ENCODE data around the gene IL9.

Gene IL9

DNA sequence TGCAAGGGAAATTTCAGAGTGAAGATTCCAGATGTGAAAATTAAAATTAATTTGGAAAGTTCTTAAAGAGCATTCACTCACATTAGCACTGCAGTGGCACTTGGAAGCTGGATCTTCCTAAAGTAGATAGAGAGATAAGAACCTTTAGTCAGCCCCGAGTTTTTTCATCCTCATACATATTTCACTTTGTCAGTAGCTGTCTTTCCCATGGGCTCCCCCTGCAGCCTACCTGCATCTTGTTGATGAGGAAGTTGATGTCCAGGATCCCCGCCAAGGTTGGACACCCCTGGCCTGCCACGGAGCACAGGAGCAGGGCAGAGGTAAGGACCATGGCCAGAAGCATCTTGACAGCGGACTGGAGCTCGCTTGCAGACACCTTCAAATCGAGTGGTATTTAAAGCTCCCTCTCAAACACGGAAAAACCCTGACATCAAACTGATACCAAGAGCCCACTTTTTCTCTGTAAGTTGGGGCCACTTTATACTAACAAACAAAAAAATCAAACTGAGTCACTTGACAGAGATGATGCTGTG, at the start of gene IL9:
Gene IL9, minus strand, starts transcription at position 368 of the 533 bp plus-strand sequence. Its CDS starts 25 bp downstream, at position 343.
- no peak for DNase-seq

- DNase-seq: peak; percentile 61
Observed at GRCh38 chr5:135944967-135945560, 49.4 kb upstream of the IL9 start.

GRCh38 chr5:135944564-135944963, 48.9 kb upstream of the IL9 start:
- DNase-seq: no peak

GRCh38 chr5:135942202-135942771, 46.6 kb upstream of the IL9 start:
- no peak for DNase-seq

- no peak for DNase-seq
Observed at GRCh38 chr5:135941711-135942110, 46.1 kb upstream of the IL9 start.

DNA sequence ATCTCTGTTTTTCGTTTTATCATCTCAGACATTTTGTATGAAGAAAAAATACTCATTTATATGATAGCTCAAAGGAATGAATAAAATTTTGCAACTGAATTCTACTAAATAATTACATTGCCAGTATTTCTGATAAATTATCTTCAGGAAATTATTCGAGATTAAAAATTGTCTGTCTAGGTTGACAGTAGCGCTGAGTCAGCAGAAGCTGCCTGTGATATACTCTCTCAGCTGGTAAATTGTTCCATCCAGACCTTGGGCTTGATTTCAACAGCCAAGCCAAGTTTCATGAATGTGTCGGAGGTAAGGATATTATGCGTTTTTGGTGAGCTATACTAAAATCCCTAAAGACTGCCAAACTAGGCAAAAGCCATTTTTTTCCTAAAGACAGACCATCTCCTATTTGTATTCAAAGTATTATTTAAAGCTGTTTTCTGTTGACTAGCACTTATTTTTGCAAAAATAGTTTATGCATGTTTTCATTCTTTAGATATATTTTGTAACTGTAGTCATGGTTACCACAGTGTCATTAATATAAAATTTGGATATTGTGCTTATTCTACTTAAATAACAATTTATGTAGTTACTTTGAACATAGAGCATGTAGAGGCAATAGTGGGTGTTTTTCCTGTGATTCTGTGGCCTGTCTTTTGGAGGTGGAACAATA, 41.7 kb upstream of the IL9 start:
- DNase-seq: no peak

- no peak for DNase-seq
Observed at GRCh38 chr5:135934939-135935338, 39.3 kb upstream of the IL9 start.

DNA sequence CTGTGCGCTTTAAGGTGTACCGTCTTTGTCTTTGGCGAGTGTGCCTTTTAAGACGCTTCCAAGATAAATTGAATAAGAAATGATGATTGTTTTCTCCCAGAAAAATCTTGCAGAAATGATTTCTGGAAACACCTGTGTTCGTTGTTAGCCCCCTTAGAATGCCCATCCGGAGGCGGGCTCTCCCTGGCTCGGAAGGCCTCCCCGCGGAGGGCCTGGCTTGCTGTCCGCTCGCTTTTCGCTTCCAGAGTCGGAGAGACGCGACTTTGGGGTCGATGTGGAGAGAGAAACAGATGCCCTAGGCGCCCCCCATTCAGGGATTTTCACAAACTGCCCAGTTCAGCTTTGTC, 35.3 kb upstream of the IL9 start:
- no peak for DNase-seq

GRCh38 chr5:135930029-135930948, 34.6 kb upstream of the IL9 start:
- DNase-seq: no peak

DNA sequence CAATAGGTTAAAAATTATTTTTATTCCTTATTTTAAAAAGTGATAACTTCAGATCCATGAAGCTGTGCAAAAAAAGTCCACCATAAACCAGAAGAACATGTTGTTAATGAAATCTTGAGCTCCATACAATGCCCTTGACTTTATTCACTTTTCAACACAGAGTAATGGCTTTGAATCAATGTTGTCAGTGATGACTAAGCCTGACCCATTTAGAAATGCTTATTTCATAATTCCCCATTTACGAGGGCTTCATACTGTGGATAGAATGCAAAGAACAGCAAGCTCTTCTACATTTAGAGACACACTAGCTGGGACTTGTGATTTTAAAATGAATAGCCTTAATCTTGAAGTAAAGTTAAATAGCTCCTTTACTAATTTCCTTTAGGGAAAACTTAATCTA, 25.7 kb upstream of the IL9 start:
- DNase-seq: no peak

- DNase-seq: no peak
Observed at GRCh38 chr5:135920199-135920598, 24.6 kb upstream of the IL9 start.

- no peak for DNase-seq
Observed at GRCh38 chr5:135916638-135917263, 21.1 kb upstream of the IL9 start.

DNA sequence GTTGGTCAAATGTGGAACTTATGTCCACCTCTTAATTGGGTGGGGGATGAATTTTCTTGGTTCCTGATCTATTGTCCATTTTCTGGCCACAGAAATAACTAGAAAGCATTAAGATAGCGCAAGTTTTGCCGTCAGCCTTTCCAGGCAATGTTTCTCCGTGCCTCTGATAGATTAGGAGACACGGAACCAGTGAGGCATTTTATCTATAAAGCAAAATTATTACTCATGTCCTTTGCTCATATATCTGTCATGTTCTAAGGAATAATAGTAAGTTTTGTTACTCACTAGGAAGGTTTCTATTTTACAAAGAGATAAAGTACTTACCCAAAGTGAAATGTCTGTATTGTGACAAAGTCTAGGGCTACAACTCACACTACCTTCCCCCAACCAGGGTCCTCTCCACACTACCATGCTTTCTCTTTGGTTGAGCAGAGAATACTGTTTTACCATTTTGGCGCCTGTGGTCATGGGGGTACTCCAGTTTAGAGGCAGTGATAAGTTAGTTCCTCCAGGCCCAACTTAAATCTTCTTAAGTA, 19.9 kb upstream of the IL9 start:
- DNase-seq: no peak

- no peak for DNase-seq
Observed at GRCh38 chr5:135913713-135914626, 18.3 kb upstream of the IL9 start.

- no peak for DNase-seq
Observed at GRCh38 chr5:135905144-135905543, 9.5 kb upstream of the IL9 start.

GRCh38 chr5:135901633-135902032, 6.0 kb upstream of the IL9 start:
- no peak for DNase-seq

DNA sequence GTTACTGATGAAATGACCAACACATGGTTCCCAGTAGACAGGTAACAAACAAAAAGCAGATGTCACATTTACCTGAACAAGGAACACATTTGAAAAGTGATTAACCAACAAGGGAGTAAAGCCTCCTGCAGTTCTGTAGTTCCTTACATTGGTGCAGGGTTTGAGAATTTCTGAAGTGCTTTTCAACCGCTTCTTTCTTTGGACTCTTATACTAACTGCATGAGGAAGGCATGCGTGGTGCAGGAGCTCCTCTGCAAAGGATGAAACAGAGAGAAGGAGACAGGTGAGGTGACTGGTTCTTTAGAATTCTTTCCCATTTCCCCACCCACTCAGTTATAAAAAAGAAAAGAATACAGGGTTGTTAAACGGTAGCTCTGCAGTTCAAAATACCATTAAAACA, 4.6 kb upstream of the IL9 start:
- no peak for DNase-seq

GRCh38 chr5:135898651-135899050, 3.0 kb upstream of the IL9 start:
- no peak for DNase-seq

DNA sequence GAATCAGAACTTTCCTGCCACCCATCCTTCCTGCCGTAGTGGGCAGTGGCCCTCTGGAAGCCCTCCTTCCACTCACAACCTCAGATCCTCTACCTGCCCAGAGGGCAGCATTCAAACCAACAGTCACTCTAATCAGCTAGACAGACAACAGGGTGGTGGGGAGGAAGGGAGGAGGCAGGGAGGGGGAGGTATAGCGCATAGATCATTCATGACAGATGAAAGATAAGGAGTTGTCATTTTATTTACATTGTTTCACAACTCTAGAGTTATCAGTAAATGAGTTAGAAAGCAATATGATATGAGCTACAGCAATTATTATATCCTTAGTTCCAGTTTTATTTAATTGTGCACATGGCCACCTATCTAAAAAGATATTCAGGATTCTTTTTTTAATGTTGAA, 852 bp downstream of the IL9 start:
- no peak for DNase-seq

DNA sequence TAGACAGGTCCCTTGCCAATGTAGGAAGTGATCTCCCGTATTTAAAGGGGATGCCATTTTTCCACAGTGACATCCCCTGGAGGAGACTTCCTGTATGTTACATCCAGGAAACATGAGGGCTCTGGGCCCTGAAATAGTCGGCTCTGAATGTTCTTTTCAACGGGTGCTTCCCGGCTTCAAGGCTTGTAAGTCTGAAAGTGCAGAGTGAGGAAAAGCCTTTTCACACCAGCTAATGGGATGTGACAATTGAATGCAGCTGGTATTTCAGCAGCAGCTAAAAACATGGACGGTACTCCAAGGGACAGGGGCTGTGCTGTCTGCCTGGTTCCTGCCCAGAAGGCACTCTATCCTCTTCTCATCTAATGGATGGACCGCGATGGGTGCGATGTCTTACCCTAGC, 1.4 kb downstream of the IL9 start:
- no peak for DNase-seq

GRCh38 chr5:135891791-135892190, 3.9 kb downstream of the IL9 start:
- no peak for DNase-seq

- no peak for DNase-seq
Observed at GRCh38 chr5:135891268-135891667, 4.4 kb downstream of the IL9 start.

All from NCI-H2029 treated with DMSO at 0.1 percent for 48 hours (cell line).